HepG2 (cell line): Measurements from ENCODE around the gene FITM1. TPM values are rescaled to one million over a fixed set of nuclear protein-coding genes. Genes with fewer than 3 reads are reported as not detected.
A peak's percentile ranks its signal among the peaks of the same experiment; 100 is the strongest.

Experiments
- ELF1 ChIP-seq: sonication (generic); formaldehyde crosslinking; IDR thresholded peaks from 2 replicates; pipeline ENCODE4 v1.4.0; 2020; ENCODE audit warnings: missing genetic modification reagents
- FOSL1 ChIP-seq: sonication (generic); formaldehyde crosslinking; IDR thresholded peaks from 2 replicates; pipeline ENCODE4 v1.9.0; 2021; ENCODE audit warnings: missing genetic modification reagents, borderline replicate concordance
- GATA4 ChIP-seq: sonication (generic); IDR thresholded peaks from 2 replicates; pipeline ENCODE4 v1.6.1; 2016; ENCODE audit warnings: antibody characterized with exemption, low read depth, borderline replicate concordance
- GZF1 ChIP-seq: sonication (generic); formaldehyde crosslinking; IDR thresholded peaks from 2 replicates; pipeline ENCODE4 v1.5.1; 2020; ENCODE audit warnings: mild to moderate bottlenecking, missing genetic modification reagents
- HHEX ChIP-seq: IDR thresholded peaks from 2 replicates; pipeline ENCODE4 v1.6.1; 2016; ENCODE audit warnings: control low read depth
- HNRNPL ChIP-seq: fragments of 200-400 bp; formaldehyde crosslinking; IDR thresholded peaks from 2 replicates; pipeline ENCODE4 v1.6.1; 2017; ENCODE audit warnings: mild to moderate bottlenecking, low read depth, low read length
- JUND ChIP-seq: sonication (generic); formaldehyde crosslinking; IDR thresholded peaks from 2 replicates; pipeline ENCODE4 v1.8.0; 2022; ENCODE audit warnings: mild to moderate bottlenecking, missing genetic modification reagents
- PHF8 ChIP-seq: sonication (generic); formaldehyde crosslinking; IDR thresholded peaks from 2 replicates; pipeline ENCODE4 v1.5.0; 2020; ENCODE audit warnings: missing genetic modification reagents
- POLR2AphosphoS2 ChIP-seq: IDR thresholded peaks from 2 replicates; pipeline ENCODE4 v1.6.1; 2011; ENCODE audit warnings: low read depth, low read length, improper control_type of control experiment
- PRPF4 ChIP-seq: fragments of 200-400 bp; formaldehyde crosslinking; IDR thresholded peaks from 2 replicates; pipeline ENCODE4 v1.6.1; 2016; ENCODE audit warnings: low read length, low read depth; ENCODE audit not compliant: poor library complexity, severe bottlenecking
- RAD21 ChIP-seq: fragments of 450-650 bp; formaldehyde crosslinking; IDR thresholded peaks from 2 replicates; pipeline ENCODE4 v1.5.0; 2020; ENCODE audit warnings: mild to moderate bottlenecking
- TP53 ChIP-seq: sonication (generic); formaldehyde crosslinking; conservative IDR thresholded peaks from 2 replicates; pipeline ENCODE4 v1.4.0; 2020; ENCODE audit warnings: missing genetic modification reagents
- XRCC5 ChIP-seq: fragments of 200-400 bp; formaldehyde crosslinking; optimal IDR thresholded peaks from 2 replicates; pipeline ENCODE3; 2017; ENCODE audit warnings: mild to moderate bottlenecking, low read length
- ZIK1 ChIP-seq: sonication (generic); formaldehyde crosslinking; IDR thresholded peaks from 2 replicates; pipeline ENCODE4 v1.5.0; 2020; ENCODE audit warnings: mild to moderate bottlenecking, low read depth, missing genetic modification reagents, borderline replicate concordance
- ZMYM3 ChIP-seq: sonication (generic); formaldehyde crosslinking; IDR thresholded peaks from 2 replicates; pipeline ENCODE4 v1.5.1; 2020; ENCODE audit warnings: mild to moderate bottlenecking, missing genetic modification reagents
- ZMYM4 ChIP-seq: sonication (generic); formaldehyde crosslinking; IDR thresholded peaks from 2 replicates; pipeline ENCODE4 v1.8.1; 2023; ENCODE audit warnings: mild to moderate bottlenecking, missing genetic modification reagents
- ZNF30 ChIP-seq: sonication (generic); formaldehyde crosslinking; IDR thresholded peaks from 2 replicates; pipeline ENCODE4 v1.5.0; 2020; ENCODE audit warnings: mild to moderate bottlenecking, missing genetic modification reagents
- ZNF44 ChIP-seq: sonication (generic); formaldehyde crosslinking; IDR thresholded peaks from 2 replicates; pipeline ENCODE4 v1.5.1; 2020; ENCODE audit warnings: mild to moderate bottlenecking, missing genetic modification reagents
- polyA plus RNA-seq, 8 experiments: library from polyadenylated mRNA; depleted of rRNA in 3 of 8; stranded (reverse) in 7 of 8; unstranded in 1 of 8; fragments of >200 nt; fragmentation: Illumina TruSeq in 4 of 8; extraction: Trizol in 4 of 8; gene quantifications; 2 replicates each; pipeline versions ENCODE4 v1.2.1 to v1.2.3, GENCODE V29; 2011 to 2016; ENCODE audit warnings: low read depth in 4 of 8, missing spikeins in 1 of 8, mixed read lengths in 1 of 8; ENCODE audit not compliant: insufficient read depth in 1 of 8
- total RNA-seq, 5 experiments: library from RNA; depleted of rRNA; stranded (reverse); fragments of >200 nt; fragmentation: Illumina TruSeq; extraction: Trizol; gene quantifications; 2 replicates each; pipeline ENCODE4 v1.2.3, GENCODE V29; 2016; ENCODE audit warnings: low read depth in 1 of 5
- TF ChIP-seq, protein P1 (sequence below): sonication (generic); formaldehyde crosslinking; IDR thresholded peaks from 2 replicates; pipeline ENCODE4 v1.8.1; 2023; ENCODE audit warnings: mild to moderate bottlenecking, missing genetic modification reagents
- TF ChIP-seq, protein P2 (sequence below): IDR thresholded peaks from 2 replicates; pipeline ENCODE4 v1.6.1; 2016; ENCODE audit warnings: low read depth

Gene FITM1
- total and polyA plus RNA-seq, 2 of the 13 experiments (the other 11 are each of a cell fraction or from before 2014, with no cell fraction given), result 2.7 to 5.8 TPM

DNA sequence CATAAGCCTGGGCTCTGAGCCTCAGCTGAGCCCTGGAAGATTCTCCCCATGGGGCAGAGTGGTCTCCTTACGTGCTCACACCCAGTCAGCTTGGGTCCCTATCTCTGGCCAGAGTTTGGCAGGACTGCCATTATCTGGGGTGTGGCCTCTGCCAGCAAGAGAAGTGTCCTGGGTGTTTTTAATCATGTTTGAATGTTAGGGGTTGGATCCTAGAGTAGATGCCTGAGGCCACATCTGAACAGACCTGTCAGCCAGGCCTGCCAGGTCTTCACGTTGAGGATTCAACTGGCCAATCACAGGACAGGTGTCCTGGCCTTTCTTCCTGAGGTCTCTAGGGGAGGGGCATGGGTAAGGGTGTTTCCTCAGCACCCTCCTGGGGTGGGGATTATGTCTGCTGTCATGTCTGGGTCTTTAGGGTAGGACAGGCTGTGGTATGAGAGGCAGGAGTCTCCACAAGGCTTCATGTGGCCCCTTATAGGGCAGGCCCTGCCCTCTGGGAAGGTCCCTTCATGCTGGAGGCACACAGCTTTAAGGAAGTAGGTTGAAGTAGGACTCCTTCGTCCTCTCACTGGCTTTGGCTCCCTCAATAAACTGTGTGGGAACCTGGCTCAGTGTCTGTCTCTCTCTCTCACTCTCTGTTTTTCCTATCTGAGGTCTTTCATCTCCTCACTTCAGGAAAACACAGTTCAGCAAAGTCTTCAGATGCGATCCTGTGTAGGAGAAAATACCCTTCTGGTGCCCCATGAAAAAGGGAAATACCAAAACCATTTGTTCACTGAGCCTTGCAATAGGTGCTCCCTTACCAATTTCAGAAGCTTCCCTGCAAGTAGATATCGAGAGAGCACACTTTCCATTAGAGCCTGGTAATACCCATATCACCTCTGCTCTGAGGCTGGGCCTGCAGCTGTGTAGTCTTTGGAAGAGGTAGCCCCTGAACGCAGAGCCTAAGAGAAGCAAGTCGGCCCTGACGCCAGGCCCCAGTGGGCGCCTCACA lies 6.7 kb upstream of the FITM1 start (continued):
- TF ChIP-seq PHF8, result peak; percentile 8; the same call in 1 of the 2 replicates
- TF ChIP-seq, protein P1, sequence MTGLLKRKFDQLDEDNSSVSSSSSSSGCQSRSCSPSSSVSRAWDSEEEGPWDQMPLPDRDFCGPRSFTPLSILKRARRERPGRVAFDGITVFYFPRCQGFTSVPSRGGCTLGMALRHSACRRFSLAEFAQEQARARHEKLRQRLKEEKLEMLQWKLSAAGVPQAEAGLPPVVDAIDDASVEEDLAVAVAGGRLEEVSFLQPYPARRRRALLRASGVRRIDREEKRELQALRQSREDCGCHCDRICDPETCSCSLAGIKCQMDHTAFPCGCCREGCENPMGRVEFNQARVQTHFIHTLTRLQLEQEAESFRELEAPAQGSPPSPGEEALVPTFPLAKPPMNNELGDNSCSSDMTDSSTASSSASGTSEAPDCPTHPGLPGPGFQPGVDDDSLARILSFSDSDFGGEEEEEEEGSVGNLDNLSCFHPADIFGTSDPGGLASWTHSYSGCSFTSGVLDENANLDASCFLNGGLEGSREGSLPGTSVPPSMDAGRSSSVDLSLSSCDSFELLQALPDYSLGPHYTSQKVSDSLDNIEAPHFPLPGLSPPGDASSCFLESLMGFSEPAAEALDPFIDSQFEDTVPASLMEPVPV, result no peak
- TF ChIP-seq, protein P2, sequence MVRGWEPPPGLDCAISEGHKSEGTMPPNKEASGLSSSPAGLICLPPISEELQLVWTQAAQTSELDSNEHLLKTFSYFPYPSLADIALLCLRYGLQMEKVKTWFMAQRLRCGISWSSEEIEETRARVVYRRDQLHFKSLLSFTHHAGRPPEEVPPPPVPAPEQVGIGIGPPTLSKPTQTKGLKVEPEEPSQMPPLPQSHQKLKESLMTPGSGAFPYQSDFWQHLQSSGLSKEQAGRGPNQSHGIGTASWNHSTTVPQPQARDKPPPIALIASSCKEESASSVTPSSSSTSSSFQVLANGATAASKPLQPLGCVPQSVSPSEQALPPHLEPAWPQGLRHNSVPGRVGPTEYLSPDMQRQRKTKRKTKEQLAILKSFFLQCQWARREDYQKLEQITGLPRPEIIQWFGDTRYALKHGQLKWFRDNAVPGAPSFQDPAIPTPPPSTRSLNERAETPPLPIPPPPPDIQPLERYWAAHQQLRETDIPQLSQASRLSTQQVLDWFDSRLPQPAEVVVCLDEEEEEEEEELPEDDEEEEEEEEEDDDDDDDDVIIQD (CRISPR knock-in tag), result no peak
- TF ChIP-seq HNRNPL, result no peak
- TF ChIP-seq ZIK1 (CRISPR knock-in tag), result no peak
- no peak for TF ChIP-seq PRPF4
- TF ChIP-seq GATA4, result no peak
- no peak for TF ChIP-seq JUND (CRISPR knock-in tag)
- no peak for TF ChIP-seq ZMYM4 (CRISPR knock-in tag)
- TF ChIP-seq POLR2AphosphoS2, result peak; percentile 66; the same call in 1 of the 2 replicates
- TF ChIP-seq ZMYM3 (CRISPR knock-in tag), result no peak
- no peak for TF ChIP-seq HHEX (CRISPR knock-in tag)
- no peak for TF ChIP-seq ZNF44
- TF ChIP-seq XRCC5, result no peak
- no peak for TF ChIP-seq ELF1
- TF ChIP-seq GZF1 (CRISPR knock-in tag), result 0 out of 2 replicates have a peak, but pooled peaks have one; percentile 28
- no peak for TF ChIP-seq TP53 (CRISPR knock-in tag)
- TF ChIP-seq ZNF30 (CRISPR knock-in tag), result no peak
- TF ChIP-seq RAD21 (CRISPR knock-in tag), result no peak
- TF ChIP-seq FOSL1 (CRISPR knock-in tag), result no peak
